Uterus (tissue), 4 donors: ENCODE measurements around the gene EIF4H. TPM values are rescaled to one million over a fixed set of nuclear protein-coding genes. Genes with fewer than 3 reads are reported as not detected.
"Not testable (repeated sequence)": the region's sequence is repeated elsewhere in the genome, so short reads cannot be mapped to it uniquely, and the experiment has no call there.

Experiments
- DNase-seq, 2 donors: peaks; one replicate each; pipeline ENCODE4 v3.0.0-alpha.2; 2019 to 2020
- H3K27ac ChIP-seq, 2 donors: fragments of 200-600 bp; sonication (generic); 1 replicate in 1 of 2; 2 replicates in 1 of 2; pipeline ENCODE4 v1.5.1; 2016 to 2018
- H3K27me3 ChIP-seq, 2 donors: fragments of 200-600 bp; sonication (generic); one replicate each; pipeline ENCODE4 v1.5.1; 2018 to 2019; ENCODE audit warnings: control low read depth in 1 of 2
- H3K36me3 ChIP-seq, 2 donors: fragments of 200-600 bp; sonication (generic); one replicate each; pipeline ENCODE4 v1.5.1; 2019; ENCODE audit warnings: control low read depth in 1 of 2
- H3K4me1 ChIP-seq, 2 donors: fragments of 200-600 bp; sonication (generic); one replicate each; pipeline ENCODE4 v1.5.1; 2018 to 2019; ENCODE audit warnings: control low read depth in 1 of 2
- H3K4me3 ChIP-seq, 2 donors: fragments of 200-600 bp; sonication (generic); 1 replicate in 1 of 2; 2 replicates in 1 of 2; pipeline ENCODE4 v1.5.1; 2018 to 2019; ENCODE audit warnings: mild to moderate bottlenecking in 1 of 2
- H3K9me3 ChIP-seq, 2 donors: fragments of 200-600 bp; sonication (generic); one replicate each; pipeline ENCODE4 v1.5.1; 2019; ENCODE audit warnings: control low read depth in 1 of 2
- POLR2A ChIP-seq, 2 donors: fragments of 450-650 bp; IDR thresholded peaks; one replicate each; pipeline ENCODE4 v1.6.1; 2016; ENCODE audit warnings: antibody characterized with exemption in 2 of 2, mild to moderate bottlenecking in 1 of 2, moderate library complexity in 1 of 2
- intact Hi-C: fragments of 100-400 bp; cut with DNase I; formaldehyde crosslinking; loops from one replicate; pipeline ENCODE4 v1.15.1; 2023; ENCODE audit warnings: low total_unique reads
- total RNA-seq, 4 donors: library from RNA; depleted of rRNA in 3 of 4; stranded (reverse); fragments of >200 nt in 3 of 4; gene quantifications; one replicate each; pipeline versions ENCODE4 v1.1.0 to v1.2.4, GENCODE V29; 2014 to 2023
- TF ChIP-seq, protein P1 (sequence below), 4 experiments: fragments of 200-600 bp in 2 of 4; fragments of 450-650 bp in 2 of 4; sonication (generic) in 2 of 4; IDR thresholded peaks; one replicate each; pipeline ENCODE4 v1.5.1; 2016 to 2019; ENCODE audit warnings: antibody characterized with exemption in 4 of 4, mild to moderate bottlenecking in 2 of 4, moderate library complexity in 1 of 4
- donor health status: DM: yes; HTN: yes; CAD: no.

The EIF4H gene
- total RNA-seq, 4 donors from 2014 or later = 122 to 257 (median 193) TPM

DNA sequence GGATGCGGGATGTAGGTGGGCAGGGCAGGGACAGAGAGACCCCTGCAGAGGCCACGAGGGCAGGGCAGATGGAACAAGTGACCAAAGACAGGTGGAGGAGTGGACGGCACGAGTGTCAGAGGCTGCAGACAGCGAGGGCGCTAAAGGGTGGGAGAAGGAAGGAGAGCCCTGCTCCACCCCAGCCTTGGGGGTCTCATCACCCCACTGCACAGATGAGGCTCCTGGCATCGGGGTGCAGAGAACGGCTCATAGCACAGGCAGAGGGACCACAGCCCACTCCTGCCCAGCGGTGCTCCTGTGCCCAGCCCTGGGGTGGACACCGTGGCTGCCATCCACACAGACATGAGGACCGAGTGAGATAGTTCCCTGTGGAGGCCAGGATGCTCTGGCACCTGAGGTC, 33.4 kb downstream of the EIF4H start:
- Histone ChIP-seq H3K9me3 (no peaks in the 10 kb centered on the region), H3K4me3 (no peak overlapping the region), H3K4me1 (no peaks in the 10 kb centered on the region), H3K27me3 (no peaks in the 10 kb centered on the region), H3K36me3 (no peaks in the 10 kb centered on the region), H3K27ac (no peak overlapping the region)
- no peak for DNase-seq
- no peak for TF ChIP-seq POLR2A (IDR thresholded peaks at IDR 0.05)
- TF ChIP-seq, protein P1, sequence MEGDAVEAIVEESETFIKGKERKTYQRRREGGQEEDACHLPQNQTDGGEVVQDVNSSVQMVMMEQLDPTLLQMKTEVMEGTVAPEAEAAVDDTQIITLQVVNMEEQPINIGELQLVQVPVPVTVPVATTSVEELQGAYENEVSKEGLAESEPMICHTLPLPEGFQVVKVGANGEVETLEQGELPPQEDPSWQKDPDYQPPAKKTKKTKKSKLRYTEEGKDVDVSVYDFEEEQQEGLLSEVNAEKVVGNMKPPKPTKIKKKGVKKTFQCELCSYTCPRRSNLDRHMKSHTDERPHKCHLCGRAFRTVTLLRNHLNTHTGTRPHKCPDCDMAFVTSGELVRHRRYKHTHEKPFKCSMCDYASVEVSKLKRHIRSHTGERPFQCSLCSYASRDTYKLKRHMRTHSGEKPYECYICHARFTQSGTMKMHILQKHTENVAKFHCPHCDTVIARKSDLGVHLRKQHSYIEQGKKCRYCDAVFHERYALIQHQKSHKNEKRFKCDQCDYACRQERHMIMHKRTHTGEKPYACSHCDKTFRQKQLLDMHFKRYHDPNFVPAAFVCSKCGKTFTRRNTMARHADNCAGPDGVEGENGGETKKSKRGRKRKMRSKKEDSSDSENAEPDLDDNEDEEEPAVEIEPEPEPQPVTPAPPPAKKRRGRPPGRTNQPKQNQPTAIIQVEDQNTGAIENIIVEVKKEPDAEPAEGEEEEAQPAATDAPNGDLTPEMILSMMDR (IDR thresholded peaks at IDR 0.05) = no peak
- intact Hi-C loops = loop anchor here (2.0 kb wide), 1 partner anchor 193 kb away; no protein-coding TSS in a partner anchor

DNA sequence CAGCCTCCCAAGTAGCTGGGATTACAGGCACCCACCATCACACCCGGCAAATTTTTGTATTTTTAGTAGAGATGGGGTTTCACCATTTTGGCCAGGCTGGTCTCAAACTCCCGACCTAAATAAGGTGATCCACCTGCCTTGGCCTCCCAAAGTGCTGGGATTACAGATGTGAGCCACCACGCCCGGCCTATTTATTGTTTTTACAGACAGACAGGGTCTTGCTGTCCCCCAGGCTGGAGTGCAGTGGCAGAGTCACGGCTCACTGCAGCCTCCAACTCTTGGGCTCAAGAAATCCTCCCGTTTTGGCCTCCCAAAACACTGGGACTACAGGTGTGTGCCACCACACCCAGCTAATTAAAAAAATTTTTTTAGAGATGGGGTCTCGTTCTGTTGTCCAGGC, 34.1 kb downstream of the EIF4H start:
- intact Hi-C loops, H3K27ac ChIP-seq, H3K9me3 ChIP-seq, H3K4me3 ChIP-seq, H3K27me3 ChIP-seq, DNase-seq, H3K4me1 ChIP-seq, H3K36me3 ChIP-seq: not testable (repeated sequence)

DNA sequence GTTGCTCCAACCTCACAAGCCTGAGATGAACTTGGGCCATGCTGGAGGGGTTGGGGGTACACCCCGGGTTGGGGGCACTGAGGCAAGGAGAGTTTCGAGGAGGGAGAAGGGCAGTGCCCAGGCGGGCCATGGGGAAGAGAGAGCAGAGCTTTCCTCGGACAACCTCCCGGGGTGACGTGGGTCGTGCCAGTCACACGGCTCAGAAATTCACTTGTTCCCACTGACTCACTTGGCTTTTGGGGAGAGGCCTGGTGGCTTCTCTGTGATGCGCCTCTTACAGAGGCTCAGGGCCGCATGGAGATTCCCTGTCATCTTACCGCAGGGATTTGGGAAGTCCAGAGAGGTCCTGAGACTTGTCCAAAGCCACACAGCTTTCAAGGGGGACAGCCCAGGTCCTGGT, 38.5 kb downstream of the EIF4H start:
- DNase-seq = no peak
- H3K4me1 ChIP-seq = no peaks in the 10 kb centered on the region
- H3K9me3 ChIP-seq = no peaks in the 10 kb centered on the region
- H3K27me3 ChIP-seq = no peaks in the 10 kb centered on the region
- intact Hi-C loops = no loop called here
- H3K4me3 ChIP-seq = no peak overlapping the region
- TF ChIP-seq, protein P1 (IDR thresholded peaks at IDR 0.05) = no peak
- no peaks in the 10 kb centered on the region for H3K36me3 ChIP-seq
- H3K27ac ChIP-seq = no peak overlapping the region

DNA sequence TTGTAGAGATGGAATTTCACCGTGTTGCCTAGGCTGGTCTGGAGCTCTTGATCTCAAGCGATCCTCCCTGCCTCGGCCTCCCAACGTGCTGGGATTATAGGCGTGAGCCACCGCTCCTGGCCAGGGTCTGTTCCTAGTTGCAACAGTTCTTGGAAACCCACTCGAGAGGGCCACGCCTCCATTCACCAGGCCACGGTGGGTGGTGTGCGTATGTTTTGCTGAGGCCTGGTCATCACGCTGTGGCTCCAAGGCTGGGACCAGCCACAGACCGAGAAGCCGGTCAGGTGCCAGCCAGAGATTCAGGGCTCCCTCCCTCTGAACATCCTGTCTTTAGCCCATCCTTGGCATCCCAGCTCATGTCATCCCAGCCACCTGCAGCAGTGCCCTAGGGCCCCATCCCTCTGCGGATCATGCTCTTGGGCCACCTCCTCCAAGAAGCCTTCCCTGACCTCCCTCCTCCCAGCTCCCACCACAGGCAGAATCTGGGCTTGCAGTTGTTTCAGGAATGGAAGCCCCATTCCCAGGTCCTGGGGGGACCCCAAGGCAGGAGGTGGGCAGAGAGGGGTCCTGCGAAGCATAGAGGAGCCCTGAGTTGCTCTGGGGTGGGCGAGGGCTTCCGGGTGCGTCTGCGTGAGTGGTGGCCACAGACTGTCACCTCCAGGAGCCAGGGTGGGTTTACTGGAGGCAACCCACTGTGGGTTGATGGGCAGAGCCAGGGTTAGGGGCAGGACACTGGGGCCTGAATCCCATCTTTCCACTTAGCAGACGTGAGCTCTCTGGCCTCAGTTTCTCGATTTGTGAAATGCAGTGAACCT, 40.9 kb downstream of the EIF4H start:
- no peak for TF ChIP-seq POLR2A (IDR thresholded peaks at IDR 0.05)
- TF ChIP-seq, protein P1 (IDR thresholded peaks at IDR 0.05) = no peak
- intact Hi-C loops = no loop called here
- H3K27ac ChIP-seq = no peak overlapping the region
- no peak for DNase-seq
- no peaks in the 10 kb centered on the region for H3K4me1 ChIP-seq
- H3K4me3 ChIP-seq = no peak overlapping the region
- H3K9me3 ChIP-seq = no peaks in the 10 kb centered on the region
- H3K36me3 ChIP-seq = no peaks in the 10 kb centered on the region
- H3K27me3 ChIP-seq = no peaks in the 10 kb centered on the region

DNA sequence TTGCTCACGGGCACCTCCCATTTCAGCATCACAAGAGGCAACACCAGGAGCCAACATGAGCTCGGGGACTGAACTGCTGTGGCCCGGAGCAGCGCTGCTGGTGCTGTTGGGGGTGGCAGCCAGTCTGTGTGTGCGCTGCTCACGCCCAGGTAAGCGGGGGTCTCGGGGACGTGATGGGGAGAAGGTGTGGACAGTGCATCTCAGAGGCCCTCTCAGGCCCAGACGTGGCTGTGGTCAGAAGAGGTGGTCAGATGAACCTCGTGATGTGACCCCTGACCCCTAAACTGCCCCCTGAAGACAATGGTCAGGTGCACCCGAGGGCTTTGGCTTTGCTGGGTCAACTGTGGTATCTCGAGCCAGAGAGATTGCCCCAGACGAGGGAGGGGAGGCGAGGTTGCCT, 41.8 kb downstream of the EIF4H start:
- DNase-seq = no peak
- Histone ChIP-seq H3K36me3 (no peaks in the 10 kb centered on the region), H3K27me3 (no peaks in the 10 kb centered on the region), H3K4me1 (no peaks in the 10 kb centered on the region), H3K9me3 (no peaks in the 10 kb centered on the region), H3K27ac (no peak overlapping the region), H3K4me3 (no peak overlapping the region)
- TF ChIP-seq, protein P1 (IDR thresholded peaks at IDR 0.05) = no peak
- no peak for TF ChIP-seq POLR2A (IDR thresholded peaks at IDR 0.05)
- intact Hi-C loops = no loop called here
